HEK293 (cell line): Measurements from ENCODE around the gene TEF.
A peak's percentile ranks its signal among the peaks of the same experiment; 100 is the strongest.

ENCODE experiments used
- CTCF ChIA-PET: fragments of 350-600 bp; formaldehyde crosslinking; extraction: SDS; loops from one replicate; lab custom pipeline; 2021; ENCODE audit warnings: antibody characterized with exemption; lab: Yijun Ruan, JAX
- POLR2A ChIA-PET: fragments of 300-600 bp; formaldehyde crosslinking; extraction: SDS; loops from one replicate; lab custom pipeline; 2020; ENCODE audit warnings: antibody characterized with exemption, inconsistent platforms; lab: Yijun Ruan, JAX
- H3K27ac ChIP-seq: fragments of 200-500 bp; sonication (Bioruptor generic); 2 replicates; pipeline ENCODE4 v1.5.1; 2014; ENCODE audit warnings: low read depth, low read length, control low read depth, inconsistent platforms; ENCODE audit errors: extremely low read depth
- H3K36me3 ChIP-seq, 2 experiments: fragments of 200-500 bp in 1 of 2; sonication (Bioruptor generic) in 1 of 2; 1 replicate in 1 of 2; 2 replicates in 1 of 2; pipeline ENCODE4 v1.5.1; 2014 to 2017; ENCODE audit warnings: inconsistent platforms in 2 of 2, low read length in 2 of 2; ENCODE audit not compliant: control insufficient read depth in 2 of 2, insufficient read depth in 1 of 2
- H3K4me1 ChIP-seq: fragments of 200-500 bp; sonication (Bioruptor generic); 2 replicates; pipeline ENCODE4 v1.5.1; 2014; ENCODE audit warnings: mild to moderate bottlenecking, low read length, inconsistent platforms; ENCODE audit not compliant: control insufficient read depth, insufficient read depth
- H3K4me3 ChIP-seq: 2 replicates; pipeline ENCODE4 v1.5.1; 2011; ENCODE audit warnings: low read depth, mild to moderate bottlenecking, control low read depth, low read length, moderate library complexity
- H3K9me3 ChIP-seq: fragments of 200-500 bp; sonication (Bioruptor generic); 2 replicates; pipeline ENCODE4 v1.5.1; 2014; ENCODE audit warnings: low read depth, low read length, inconsistent platforms; ENCODE audit not compliant: control insufficient read depth, insufficient read depth
- HOXD13 ChIP-seq: sonication (generic); formaldehyde crosslinking; IDR thresholded peaks from 2 replicates; pipeline ENCODE4 v1.8.0; 2022; ENCODE audit warnings: missing genetic modification reagents, borderline replicate concordance
- KLF7 ChIP-seq: fragments of 450-650 bp; formaldehyde crosslinking; IDR thresholded peaks from 2 replicates; pipeline ENCODE4 v1.5.1; 2016; ENCODE audit warnings: missing biosample characterization, missing genetic modification characterization, borderline replicate concordance
- MYNN ChIP-seq: fragments of 450-650 bp; formaldehyde crosslinking; IDR thresholded peaks from 2 replicates; pipeline ENCODE4 v1.5.1; 2016; ENCODE audit warnings: missing biosample characterization, missing genetic modification characterization, borderline replicate concordance
- SCRT2 ChIP-seq: fragments of 450-650 bp; formaldehyde crosslinking; IDR thresholded peaks from 2 replicates; pipeline ENCODE4 v1.5.1; 2016; ENCODE audit warnings: missing biosample characterization, missing genetic modification characterization
- YY2 ChIP-seq: fragments of 450-650 bp; formaldehyde crosslinking; IDR thresholded peaks from 2 replicates; pipeline ENCODE4 v1.5.1; 2016; ENCODE audit warnings: missing biosample characterization, missing genetic modification characterization
- ZBTB20 ChIP-seq: fragments of 450-650 bp; formaldehyde crosslinking; IDR thresholded peaks from 2 replicates; pipeline ENCODE4 v1.5.1; 2016; ENCODE audit warnings: missing biosample characterization, missing genetic modification characterization
- ZFP41 ChIP-seq: fragments of 450-650 bp; formaldehyde crosslinking; IDR thresholded peaks from 2 replicates; pipeline ENCODE4 v1.5.1; 2016; ENCODE audit warnings: missing biosample characterization, missing genetic modification characterization, borderline replicate concordance
- ZNF112 ChIP-seq: fragments of 450-650 bp; formaldehyde crosslinking; IDR thresholded peaks from 2 replicates; pipeline ENCODE4 v1.5.0; 2017; ENCODE audit warnings: missing biosample characterization, missing genetic modification characterization
- ZNF146 ChIP-seq: fragments of 450-650 bp; formaldehyde crosslinking; IDR thresholded peaks from 2 replicates; pipeline ENCODE4 v1.5.1; 2016; ENCODE audit warnings: missing biosample characterization, missing genetic modification characterization
- ZNF169 ChIP-seq: fragments of 450-650 bp; formaldehyde crosslinking; IDR thresholded peaks from 2 replicates; pipeline ENCODE4 v1.5.1; 2016; ENCODE audit warnings: missing biosample characterization, missing genetic modification characterization
- ZNF221 ChIP-seq: fragments of 450-650 bp; formaldehyde crosslinking; IDR thresholded peaks from 2 replicates; pipeline ENCODE4 v1.5.1; 2017; ENCODE audit warnings: missing biosample characterization, missing genetic modification characterization, borderline replicate concordance
- ZNF23 ChIP-seq: fragments of 450-650 bp; formaldehyde crosslinking; IDR thresholded peaks from 2 replicates; pipeline ENCODE4 v1.5.1; 2016; ENCODE audit warnings: missing biosample characterization, missing genetic modification characterization, borderline replicate concordance
- ZNF341 ChIP-seq: fragments of 450-650 bp; formaldehyde crosslinking; IDR thresholded peaks from 2 replicates; pipeline ENCODE4; 2016; ENCODE audit warnings: low read depth, missing biosample characterization, missing genetic modification characterization
- ZNF433 ChIP-seq: fragments of 450-650 bp; formaldehyde crosslinking; IDR thresholded peaks from 2 replicates; pipeline ENCODE4 v1.5.1; 2016; ENCODE audit warnings: missing biosample characterization, missing genetic modification characterization, low read depth
- ZNF530 ChIP-seq: fragments of 450-650 bp; formaldehyde crosslinking; IDR thresholded peaks from 2 replicates; pipeline ENCODE4 v1.5.1; 2016; ENCODE audit warnings: low read depth, missing biosample characterization, missing genetic modification characterization
- ZNF548 ChIP-seq: fragments of 450-650 bp; formaldehyde crosslinking; IDR thresholded peaks from 2 replicates; pipeline ENCODE4 v1.5.1; 2016; ENCODE audit warnings: missing biosample characterization, missing genetic modification characterization
- ZNF558 ChIP-seq: fragments of 450-650 bp; formaldehyde crosslinking; IDR thresholded peaks from 2 replicates; pipeline ENCODE4 v1.5.1; 2016; ENCODE audit warnings: missing biosample characterization, missing genetic modification characterization
- ZNF560 ChIP-seq: fragments of 450-650 bp; formaldehyde crosslinking; IDR thresholded peaks from 2 replicates; pipeline ENCODE4 v1.5.1; 2017; ENCODE audit warnings: missing biosample characterization, missing genetic modification characterization, borderline replicate concordance
- ZNF561 ChIP-seq: fragments of 450-650 bp; IDR thresholded peaks from 2 replicates; pipeline ENCODE4 v1.5.1; 2018; ENCODE audit warnings: missing biosample characterization, missing genetic modification characterization, borderline replicate concordance
- ZNF747 ChIP-seq: fragments of 450-650 bp; formaldehyde crosslinking; IDR thresholded peaks from 2 replicates; pipeline ENCODE4 v1.5.1; 2016; ENCODE audit warnings: missing biosample characterization, missing genetic modification characterization
- ZNF76 ChIP-seq: fragments of 450-650 bp; formaldehyde crosslinking; IDR thresholded peaks from 2 replicates; pipeline ENCODE4; 2016; ENCODE audit warnings: low read depth, missing biosample characterization, missing genetic modification characterization, borderline replicate concordance
- ZNF768 ChIP-seq: fragments of 450-650 bp; formaldehyde crosslinking; IDR thresholded peaks from 2 replicates; pipeline ENCODE4 v1.5.1; 2018; ENCODE audit warnings: missing biosample characterization, mild to moderate bottlenecking, missing genetic modification characterization
- ZNF776 ChIP-seq: fragments of 450-650 bp; formaldehyde crosslinking; IDR thresholded peaks from 2 replicates; pipeline ENCODE4 v1.5.0; 2017; ENCODE audit warnings: missing biosample characterization, missing genetic modification characterization, borderline replicate concordance
- ZNF777 ChIP-seq: fragments of 450-650 bp; formaldehyde crosslinking; IDR thresholded peaks from 2 replicates; pipeline ENCODE4 v1.5.1; 2017; ENCODE audit warnings: missing biosample characterization, missing genetic modification characterization, borderline replicate concordance
- ZNF792 ChIP-seq: fragments of 450-650 bp; formaldehyde crosslinking; IDR thresholded peaks from 2 replicates; pipeline ENCODE4 v1.5.1; 2016; ENCODE audit warnings: missing biosample characterization, missing genetic modification characterization
- TF ChIP-seq, protein P1 (sequence below): fragments of 450-650 bp; formaldehyde crosslinking; IDR thresholded peaks from 2 replicates; pipeline ENCODE4 v1.5.1; 2017; ENCODE audit warnings: missing biosample characterization, mild to moderate bottlenecking, missing genetic modification characterization, moderate library complexity
- TF ChIP-seq, protein P2 (sequence below): fragments of 450-650 bp; formaldehyde crosslinking; IDR thresholded peaks from 2 replicates; pipeline ENCODE4 v1.5.1; 2016; ENCODE audit warnings: missing biosample characterization, missing genetic modification characterization
- TF ChIP-seq, protein P3 (sequence below): fragments of 450-650 bp; formaldehyde crosslinking; IDR thresholded peaks from 2 replicates; pipeline ENCODE4 v1.5.1; 2017; ENCODE audit warnings: missing biosample characterization, missing genetic modification characterization

The TEF gene

DNA sequence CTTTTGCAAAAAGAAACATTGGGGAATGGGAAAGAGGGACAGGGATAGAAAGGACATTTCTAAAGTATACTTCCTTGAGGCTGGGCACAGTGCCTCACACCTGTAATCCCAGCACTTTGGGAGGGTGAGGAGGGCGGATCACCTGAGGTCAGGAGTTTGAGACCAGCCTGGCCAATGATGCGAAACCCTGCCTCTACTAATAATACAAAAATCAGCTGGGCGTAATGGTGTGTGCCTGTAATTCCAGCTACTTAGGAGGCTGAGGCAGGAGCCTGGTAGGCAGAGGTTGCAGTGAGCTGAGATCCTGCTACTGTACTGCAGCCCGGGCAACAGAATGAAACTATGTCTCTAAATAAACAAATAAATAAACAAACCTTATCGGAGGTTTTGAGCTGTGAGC, 16.3 kb upstream of the TEF start (continued):
- TF ChIP-seq ZNF112 (tag by site-specific recombination) (no peak), MYNN (tag by site-specific recombination) (no peak), ZBTB20 (tag by site-specific recombination) (0 out of 2 replicates have a peak, but pooled peaks have one; percentile 30), SCRT2 (no peak), ZNF146 (tag by site-specific recombination) (no peak), ZFP41 (tag by site-specific recombination) (no peak), ZNF561 (no peak)

DNA sequence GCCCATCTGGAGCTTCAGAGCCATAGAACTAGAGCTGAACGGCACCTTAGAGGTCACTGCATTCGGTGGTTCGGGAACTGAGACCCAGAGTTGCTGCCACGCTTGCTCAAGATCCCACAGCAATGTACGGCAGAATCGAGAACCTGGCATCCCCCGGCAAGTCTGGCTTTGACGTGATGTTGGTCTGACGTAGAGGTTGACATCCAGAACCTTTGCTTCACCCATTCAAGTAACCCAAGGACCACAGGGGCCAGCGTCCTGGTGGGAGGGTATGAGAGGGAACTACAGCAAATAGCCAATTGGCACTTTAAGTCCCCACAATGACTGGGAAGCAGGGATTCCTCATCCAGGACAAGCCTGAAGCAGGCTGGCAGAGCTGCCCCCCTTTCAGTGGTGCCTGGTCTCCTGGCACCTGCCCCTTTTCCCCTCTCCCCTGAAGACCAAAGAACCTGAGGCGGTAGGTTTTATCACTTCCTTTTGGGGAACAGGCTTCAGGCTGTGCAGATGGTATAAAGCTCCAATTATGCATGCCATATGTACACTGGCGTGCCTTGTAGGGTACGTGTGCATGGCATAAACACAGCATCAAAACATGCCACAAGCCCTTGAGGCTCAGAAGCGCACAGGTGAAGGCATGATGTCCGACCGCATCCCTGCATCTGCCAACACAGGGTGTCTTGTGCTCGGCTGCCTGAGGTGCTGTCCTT, 15.3 kb upstream of the TEF start:
- POLR2A ChIA-PET: interaction anchor here (0.7 to 2.9 kb wide), 14 partner anchors 9 to 255 kb away, joined by 3 to 32 read pairs (median 4); partner anchors contain the start of genes RANGAP1, TEF, XRCC6 and ZC3H7B
- no peak for TF ChIP-seq ZNF747 (tag by site-specific recombination)
- no peak for TF ChIP-seq ZNF777 (tag by site-specific recombination)
- TF ChIP-seq, protein P1, sequence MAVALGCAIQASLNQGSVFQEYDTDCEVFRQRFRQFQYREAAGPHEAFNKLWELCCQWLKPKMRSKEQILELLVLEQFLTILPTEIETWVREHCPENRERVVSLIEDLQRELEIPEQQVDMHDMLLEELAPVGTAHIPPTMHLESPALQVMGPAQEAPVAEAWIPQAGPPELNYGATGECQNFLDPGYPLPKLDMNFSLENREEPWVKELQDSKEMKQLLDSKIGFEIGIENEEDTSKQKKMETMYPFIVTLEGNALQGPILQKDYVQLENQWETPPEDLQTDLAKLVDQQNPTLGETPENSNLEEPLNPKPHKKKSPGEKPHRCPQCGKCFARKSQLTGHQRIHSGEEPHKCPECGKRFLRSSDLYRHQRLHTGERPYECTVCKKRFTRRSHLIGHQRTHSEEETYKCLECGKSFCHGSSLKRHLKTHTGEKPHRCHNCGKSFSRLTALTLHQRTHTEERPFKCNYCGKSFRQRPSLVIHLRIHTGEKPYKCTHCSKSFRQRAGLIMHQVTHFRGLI (tag by site-specific recombination): no peak
- no peak for TF ChIP-seq ZNF23 (tag by site-specific recombination)
- TF ChIP-seq ZNF548 (tag by site-specific recombination): no peak
- no peak for TF ChIP-seq ZFP41 (tag by site-specific recombination)
- TF ChIP-seq ZBTB20 (tag by site-specific recombination): 0 out of 2 replicates have a peak, but pooled peaks have one; percentile 4
- CTCF ChIA-PET: interaction anchor here (0.7 to 1.2 kb wide), 4 partner anchors 10 to 80 kb away, joined by 3 to 4 read pairs (median 4); partner anchors contain the start of gene TOB2
- Histone ChIP-seq H3K9me3 (no peaks in the 10 kb centered on the region), H3K36me3 (no peaks in the 10 kb centered on the region), H3K27ac (no peak overlapping the region), H3K4me1 (peaks cover 11% of the 10 kb centered on the region), H3K4me3 (no peak overlapping the region; the same call in 1 of the 2 replicates)

DNA sequence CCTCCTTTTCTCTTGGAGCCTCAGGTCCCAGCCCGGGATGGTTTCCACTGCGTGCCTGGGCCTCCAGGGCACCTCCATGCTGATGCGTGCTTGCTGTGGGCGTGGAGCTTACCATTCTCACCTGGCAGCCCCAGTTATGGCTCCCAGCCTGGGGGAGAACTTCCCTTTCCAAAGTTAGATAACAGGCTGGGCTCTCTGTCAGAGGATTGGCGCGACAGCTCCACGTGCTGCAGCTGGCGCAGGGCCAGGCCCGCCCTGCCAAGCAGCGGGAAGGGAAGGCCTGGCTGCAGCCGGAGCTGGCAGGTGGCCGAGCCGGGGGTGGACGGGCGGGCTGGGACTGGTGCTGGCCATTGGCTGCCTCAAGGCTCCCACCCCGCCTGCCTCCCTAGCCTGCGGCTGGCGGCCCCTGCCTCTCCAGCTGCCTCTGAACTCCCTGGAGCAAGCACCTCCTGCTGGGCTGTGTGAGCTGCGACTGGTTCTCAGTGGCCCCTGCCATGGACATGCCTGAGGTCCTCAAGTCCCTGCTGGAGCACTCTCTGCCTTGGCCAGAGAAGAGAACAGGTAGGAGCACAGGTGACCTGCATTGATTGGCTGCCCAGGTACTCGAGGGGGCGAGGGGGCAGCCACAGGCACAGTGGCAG, 14.6 kb upstream of the TEF start:
- Histone ChIP-seq H3K4me3 (peak overlapping the region; percentile 12; the same call in 1 of the 2 replicates), H3K27ac (peak overlapping the region; percentile 51; the same call in 1 of the 2 replicates), H3K4me1 (peaks cover 11% of the 10 kb centered on the region), H3K9me3 (no peaks in the 10 kb centered on the region), H3K36me3 (no peaks in the 10 kb centered on the region)
- ChIA-PET CTCF (interaction anchor here (0.8 kb wide), 1 partner anchor 10 kb away, joined by 4 read pairs; no protein-coding TSS in a partner anchor), POLR2A (interaction anchor here (0.8 to 2.9 kb wide), 15 partner anchors 9 to 254 kb away, joined by 3 to 32 read pairs (median 4); partner anchors contain the start of genes ACO2, PHF5A, RANGAP1 and TEF)
- no peak for TF ChIP-seq ZNF558 (tag by site-specific recombination)
- TF ChIP-seq HOXD13 (CRISPR knock-in tag): no peak
- TF ChIP-seq ZNF169 (tag by site-specific recombination): no peak
- peak; percentile 67 for TF ChIP-seq YY2 (tag by site-specific recombination)
- TF ChIP-seq ZNF221 (tag by site-specific recombination): no peak; the same call in 1 of the 2 replicates
- peak; percentile 56 for TF ChIP-seq ZNF341 (tag by site-specific recombination)
- TF ChIP-seq, protein P2, sequence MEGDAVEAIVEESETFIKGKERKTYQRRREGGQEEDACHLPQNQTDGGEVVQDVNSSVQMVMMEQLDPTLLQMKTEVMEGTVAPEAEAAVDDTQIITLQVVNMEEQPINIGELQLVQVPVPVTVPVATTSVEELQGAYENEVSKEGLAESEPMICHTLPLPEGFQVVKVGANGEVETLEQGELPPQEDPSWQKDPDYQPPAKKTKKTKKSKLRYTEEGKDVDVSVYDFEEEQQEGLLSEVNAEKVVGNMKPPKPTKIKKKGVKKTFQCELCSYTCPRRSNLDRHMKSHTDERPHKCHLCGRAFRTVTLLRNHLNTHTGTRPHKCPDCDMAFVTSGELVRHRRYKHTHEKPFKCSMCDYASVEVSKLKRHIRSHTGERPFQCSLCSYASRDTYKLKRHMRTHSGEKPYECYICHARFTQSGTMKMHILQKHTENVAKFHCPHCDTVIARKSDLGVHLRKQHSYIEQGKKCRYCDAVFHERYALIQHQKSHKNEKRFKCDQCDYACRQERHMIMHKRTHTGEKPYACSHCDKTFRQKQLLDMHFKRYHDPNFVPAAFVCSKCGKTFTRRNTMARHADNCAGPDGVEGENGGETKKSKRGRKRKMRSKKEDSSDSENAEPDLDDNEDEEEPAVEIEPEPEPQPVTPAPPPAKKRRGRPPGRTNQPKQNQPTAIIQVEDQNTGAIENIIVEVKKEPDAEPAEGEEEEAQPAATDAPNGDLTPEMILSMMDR (tag by site-specific recombination): peak; percentile 56
- TF ChIP-seq ZNF530 (tag by site-specific recombination): no peak
- TF ChIP-seq ZNF768 (tag by site-specific recombination): no peak
- no peak for TF ChIP-seq ZNF776 (tag by site-specific recombination)
- peak; percentile 60; the same call in 1 of the 2 replicates for TF ChIP-seq ZNF76 (tag by site-specific recombination)
- no peak for TF ChIP-seq ZNF792
- no peak for TF ChIP-seq ZNF560 (tag by site-specific recombination)
- peak; percentile 42; the same call in 1 of the 2 replicates for TF ChIP-seq KLF7 (tag by site-specific recombination)
- TF ChIP-seq ZNF433 (tag by site-specific recombination): no peak
- TF ChIP-seq, protein P3, sequence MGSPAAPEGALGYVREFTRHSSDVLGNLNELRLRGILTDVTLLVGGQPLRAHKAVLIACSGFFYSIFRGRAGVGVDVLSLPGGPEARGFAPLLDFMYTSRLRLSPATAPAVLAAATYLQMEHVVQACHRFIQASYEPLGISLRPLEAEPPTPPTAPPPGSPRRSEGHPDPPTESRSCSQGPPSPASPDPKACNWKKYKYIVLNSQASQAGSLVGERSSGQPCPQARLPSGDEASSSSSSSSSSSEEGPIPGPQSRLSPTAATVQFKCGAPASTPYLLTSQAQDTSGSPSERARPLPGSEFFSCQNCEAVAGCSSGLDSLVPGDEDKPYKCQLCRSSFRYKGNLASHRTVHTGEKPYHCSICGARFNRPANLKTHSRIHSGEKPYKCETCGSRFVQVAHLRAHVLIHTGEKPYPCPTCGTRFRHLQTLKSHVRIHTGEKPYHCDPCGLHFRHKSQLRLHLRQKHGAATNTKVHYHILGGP (tag by site-specific recombination): no peak
